Trophoblast cell (in vitro differentiated cells and primary cell): ENCODE data around the gene ARHGAP8.

Experiments used
- DNase-seq, 2 donors: peaks; one replicate each; pipeline ENCODE4 v3.0.0-alpha.2; 2016
- H2AFZ ChIP-seq: 2 replicates; pipeline ENCODE4 v1.6.1; 2013; ENCODE audit warnings: low read length, moderate library complexity, mild to moderate bottlenecking; ENCODE audit not compliant: insufficient read depth, poor library complexity
- H2AK5ac ChIP-seq: 2 replicates; pipeline ENCODE4 v1.6.1; 2013; ENCODE audit warnings: mild to moderate bottlenecking, low read length
- H2BK120ac ChIP-seq: 2 replicates; pipeline ENCODE4 v1.6.1; 2013; ENCODE audit warnings: low read length, mild to moderate bottlenecking, moderate library complexity; ENCODE audit not compliant: insufficient read depth, poor library complexity
- H2BK12ac ChIP-seq: 2 replicates; pipeline ENCODE4 v1.6.1; 2013; ENCODE audit warnings: mild to moderate bottlenecking, low read length, moderate library complexity
- H2BK5ac ChIP-seq: 2 replicates; pipeline ENCODE4 v1.6.1; 2013; ENCODE audit warnings: low read length, low read depth, moderate library complexity, mild to moderate bottlenecking; ENCODE audit not compliant: poor library complexity
- H3K14ac ChIP-seq: 2 replicates; pipeline ENCODE4 v1.6.1; 2013; ENCODE audit warnings: mild to moderate bottlenecking, low read length
- H3K18ac ChIP-seq: 2 replicates; pipeline ENCODE4 v1.6.1; 2013; ENCODE audit warnings: mild to moderate bottlenecking, low read length
- H3K23ac ChIP-seq: 2 replicates; pipeline ENCODE4 v1.6.1; 2013; ENCODE audit warnings: low read length
- H3K27ac ChIP-seq: 2 replicates; pipeline ENCODE4 v1.5.1; 2013; ENCODE audit warnings: low read depth, mild to moderate bottlenecking, inconsistent platforms, low read length, moderate library complexity
- H3K27me3 ChIP-seq: 2 replicates; pipeline ENCODE4 v1.6.1; 2013; ENCODE audit warnings: inconsistent platforms, mild to moderate bottlenecking, low read length, moderate library complexity; ENCODE audit not compliant: insufficient read depth
- H3K36me3 ChIP-seq, 2 experiments: 1 replicate in 1 of 2; 2 replicates in 1 of 2; pipeline ENCODE4 v1.6.1; 2013; ENCODE audit warnings: low read length in 2 of 2, mild to moderate bottlenecking in 2 of 2, moderate library complexity in 1 of 2; ENCODE audit not compliant: insufficient read depth in 2 of 2, control insufficient read depth in 1 of 2
- H3K4ac ChIP-seq: 2 replicates; pipeline ENCODE4 v1.6.1; 2013; ENCODE audit warnings: low read depth, mild to moderate bottlenecking, low read length, moderate library complexity
- H3K4me1 ChIP-seq, 2 experiments: 1 replicate in 1 of 2; 2 replicates in 1 of 2; pipeline ENCODE4 v1.6.1; 2013; ENCODE audit warnings: low read length in 2 of 2, mild to moderate bottlenecking in 2 of 2, moderate library complexity in 1 of 2; ENCODE audit not compliant: insufficient read depth in 2 of 2, control insufficient read depth in 1 of 2
- H3K4me2 ChIP-seq: 2 replicates; pipeline ENCODE4 v1.6.1; 2013; ENCODE audit warnings: inconsistent platforms, mild to moderate bottlenecking, low read length, moderate library complexity
- H3K4me3 ChIP-seq: 2 replicates; pipeline ENCODE4 v1.5.1; 2013; ENCODE audit warnings: mild to moderate bottlenecking, low read depth, low read length, inconsistent platforms
- H3K79me1 ChIP-seq: one replicate; pipeline ENCODE4 v1.6.1; 2013; ENCODE audit warnings: low read length
- H3K79me2 ChIP-seq: 2 replicates; pipeline ENCODE4 v1.6.1; 2013; ENCODE audit warnings: low read length, mild to moderate bottlenecking; ENCODE audit not compliant: control insufficient read depth, insufficient read depth, poor library complexity
- H3K9ac ChIP-seq: 2 replicates; pipeline ENCODE4 v1.6.1; 2013; ENCODE audit warnings: mild to moderate bottlenecking, low read length
- H3K9me3 ChIP-seq: 2 replicates; pipeline ENCODE4 v1.6.1; 2013; ENCODE audit warnings: low read depth, mild to moderate bottlenecking, control low read depth, inconsistent platforms, low read length; ENCODE audit not compliant: insufficient read depth
- H4K12ac ChIP-seq: 2 replicates; pipeline ENCODE4 v1.6.1; 2013; ENCODE audit warnings: low read depth, mild to moderate bottlenecking, low read length, moderate library complexity
- H4K8ac ChIP-seq: 2 replicates; pipeline ENCODE4 v1.6.1; 2013; ENCODE audit warnings: low read depth, mild to moderate bottlenecking, low read length, moderate library complexity
- H4K91ac ChIP-seq: one replicate; pipeline ENCODE4 v1.6.1; 2013; ENCODE audit warnings: low read depth, mild to moderate bottlenecking, low read length, moderate library complexity
- WGBS: extraction: QIAGEN DNeasy Blood & Tissue Kit; methylation state at CpG from one replicate; pipeline ENCODE4 v1.1.7; 2013; ENCODE audit warnings: missing lambda C conversion rate; ENCODE audit not compliant: insufficient read length, insufficient coverage; ENCODE audit errors: extremely low coverage; 5-methylcytosine and 5-hydroxymethylcytosine counted together

Gene ARHGAP8

DNA sequence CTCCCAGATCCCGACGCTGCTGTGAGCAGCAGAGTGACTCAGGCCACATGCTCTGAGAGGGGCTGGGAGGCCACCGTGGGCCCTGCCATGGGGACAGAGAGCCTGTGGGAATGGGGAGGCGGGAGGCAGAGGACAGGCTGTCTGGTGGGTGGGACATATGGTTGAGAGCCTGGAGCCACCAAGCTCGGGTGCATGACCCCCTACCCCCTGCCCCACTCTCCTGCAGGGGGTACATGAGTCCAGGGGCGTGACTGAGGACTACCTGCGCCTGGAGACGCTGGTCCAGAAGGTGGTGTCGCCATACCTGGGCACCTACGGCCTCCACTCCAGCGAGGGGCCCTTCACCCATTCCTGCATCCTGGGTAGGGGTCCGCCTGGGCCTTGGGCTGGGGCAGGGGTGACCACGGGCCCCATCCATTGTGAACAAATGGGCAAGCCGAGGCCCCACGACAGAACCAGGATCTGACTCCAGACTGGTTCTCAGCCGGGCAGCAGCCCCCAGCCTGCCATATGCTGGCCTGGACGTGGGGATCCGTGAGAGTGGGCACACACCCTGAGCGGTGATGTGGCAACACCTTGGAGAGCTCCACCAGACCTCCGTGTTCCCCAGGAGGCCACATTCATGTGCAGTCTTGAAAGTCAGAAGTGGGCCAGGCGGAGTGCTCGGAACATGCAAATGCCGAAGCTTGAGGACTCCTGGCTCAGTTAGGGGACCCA lies 17.4 kb upstream of the ARHGAP8 start:
- H3K14ac ChIP-seq = no peak overlapping the region
- no peak overlapping the region for H4K8ac ChIP-seq
- no peak for DNase-seq
- H4K91ac ChIP-seq = no peak overlapping the region
- no peak overlapping the region for H3K27ac ChIP-seq
- H2AK5ac ChIP-seq = no peak overlapping the region
- H2BK5ac ChIP-seq = no peak overlapping the region
- no peak overlapping the region for H4K12ac ChIP-seq
- H3K4me2 ChIP-seq = no peak overlapping the region
- H3K79me2 ChIP-seq = no peaks in the 10 kb centered on the region
- H3K27me3 ChIP-seq = no peaks in the 10 kb centered on the region
- no peak overlapping the region for H2BK120ac ChIP-seq
- WGBS = no CpG with 5 or more reads among the region's 23 CpGs
- no peak overlapping the region for H2BK12ac ChIP-seq
- H3K9ac ChIP-seq = no peak overlapping the region
- no peak overlapping the region for H2AFZ ChIP-seq
- H3K4me1 ChIP-seq = peaks cover 15 to 21% of the 10 kb centered on the region in 2 experiments
- H3K18ac ChIP-seq = no peak overlapping the region
- H3K9me3 ChIP-seq = peaks cover 12% of the 10 kb centered on the region
- H3K23ac ChIP-seq = no peak overlapping the region
- peaks cover 2% of the 10 kb centered on the region for H3K79me1 ChIP-seq
- no peak overlapping the region for H3K4ac ChIP-seq
- H3K4me3 ChIP-seq = no peak overlapping the region
- H3K36me3 ChIP-seq = peaks cover 12 to 19% of the 10 kb centered on the region in 2 experiments

GRCh38 chr22:44735518-44736428 lies 16.6 kb upstream of the ARHGAP8 start:
- Histone ChIP-seq H3K9ac (no peak overlapping the region), H2AK5ac (no peak overlapping the region), H3K14ac (no peak overlapping the region), H3K36me3 (peaks cover 6 to 13% of the 10 kb centered on the region in 2 experiments), H2AFZ (no peak overlapping the region), H3K23ac (no peak overlapping the region), H2BK120ac (no peak overlapping the region), H4K91ac (no peak overlapping the region), H2BK5ac (no peak overlapping the region), H3K18ac (no peak overlapping the region), H3K27me3 (no peaks in the 10 kb centered on the region), H3K4me2 (no peak overlapping the region), H3K79me2 (no peaks in the 10 kb centered on the region), H4K8ac (no peak overlapping the region), H3K79me1 (peaks cover 2% of the 10 kb centered on the region), H4K12ac (no peak overlapping the region), H3K4me1 (peaks cover 15 to 24% of the 10 kb centered on the region in 2 experiments), H2BK12ac (no peak overlapping the region), H3K4me3 (no peak overlapping the region), H3K4ac (no peak overlapping the region), H3K27ac (no peak overlapping the region), H3K9me3 (peaks cover 10% of the 10 kb centered on the region)
- DNase-seq = peak; percentile 46 to 72
- no CpG with 5 or more reads among the region's 28 CpGs for WGBS

DNA sequence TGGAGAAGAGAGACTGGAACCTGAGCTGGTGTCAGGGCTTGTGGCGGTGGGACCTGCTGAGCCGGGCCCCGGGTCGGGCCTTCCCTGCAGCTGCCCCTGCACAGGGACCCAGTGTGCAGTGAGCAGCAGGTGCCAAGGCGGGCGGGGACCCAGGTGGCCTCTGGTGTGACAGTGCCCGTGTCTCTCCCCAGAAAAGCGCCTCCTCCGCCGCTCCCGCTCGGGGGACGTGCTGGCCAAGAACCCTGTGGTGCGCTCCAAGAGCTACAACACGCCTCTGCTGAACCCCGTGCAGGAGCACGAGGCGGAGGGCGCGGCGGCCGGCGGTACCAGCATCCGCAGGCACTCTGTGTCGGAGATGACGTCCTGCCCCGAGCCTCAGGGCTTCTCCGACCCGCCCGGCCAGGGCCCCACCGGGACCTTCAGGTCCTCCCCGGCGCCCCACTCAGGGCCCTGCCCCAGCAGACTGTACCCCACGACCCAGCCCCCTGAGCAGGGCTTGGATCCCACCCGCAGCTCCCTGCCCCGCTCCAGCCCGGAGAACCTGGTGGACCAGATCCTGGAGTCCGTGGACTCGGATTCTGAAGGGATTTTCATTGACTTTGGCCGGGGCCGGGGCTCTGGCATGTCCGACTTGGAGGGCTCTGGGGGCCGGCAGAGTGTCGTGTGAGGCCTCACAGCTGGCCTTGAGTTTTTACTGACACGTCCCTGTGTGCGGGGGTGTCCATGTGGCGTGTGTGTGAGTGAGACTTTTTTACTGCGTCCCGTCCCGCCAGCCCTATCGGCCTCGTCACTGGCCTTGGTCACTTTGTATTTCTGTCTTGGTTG lies 15.6 kb upstream of the ARHGAP8 start:
- no peak overlapping the region for H2BK120ac ChIP-seq
- no peak overlapping the region for H3K14ac ChIP-seq
- H3K4ac ChIP-seq = no peak overlapping the region
- no peak overlapping the region for H3K18ac ChIP-seq
- no peak overlapping the region for H3K4me3 ChIP-seq
- peak in 1 of 2 donors; percentile 64 for DNase-seq
- no peaks in the 10 kb centered on the region for H3K27me3 ChIP-seq
- H2BK12ac ChIP-seq = no peak overlapping the region
- peaks cover 0 to 8% of the 10 kb centered on the region in 2 experiments for H3K36me3 ChIP-seq
- H3K79me2 ChIP-seq = no peaks in the 10 kb centered on the region
- peaks cover 2% of the 10 kb centered on the region for H3K79me1 ChIP-seq
- H4K12ac ChIP-seq = no peak overlapping the region
- H4K91ac ChIP-seq = no peak overlapping the region
- H2BK5ac ChIP-seq = no peak overlapping the region
- peaks cover 15 to 24% of the 10 kb centered on the region in 2 experiments for H3K4me1 ChIP-seq
- H3K9ac ChIP-seq = no peak overlapping the region
- peaks cover 10% of the 10 kb centered on the region for H3K9me3 ChIP-seq
- no peak overlapping the region for H4K8ac ChIP-seq
- no peak overlapping the region for H3K27ac ChIP-seq
- no CpG with 5 or more reads among the region's 52 CpGs for WGBS
- no peak overlapping the region for H2AK5ac ChIP-seq
- H3K4me2 ChIP-seq = no peak overlapping the region
- no peak overlapping the region for H3K23ac ChIP-seq
- no peak overlapping the region for H2AFZ ChIP-seq
